Left ventricle myocardium inferior (tissue), 1 donor: ENCODE results near the gene ACACA. TPM values are rescaled to one million over a fixed set of nuclear protein-coding genes. Genes with fewer than 3 reads are reported as not detected.

Experiments used
- DNase-seq: peaks from one replicate; pipeline ENCODE4 v3.0.0-alpha.2; 2020
- H3K27ac ChIP-seq: fragments of 200-600 bp; replicated peaks from 2 replicates; pipeline ENCODE4 v1.8.0; 2021
- H3K27me3 ChIP-seq: fragments of 200-600 bp; 2 replicates; pipeline ENCODE4 v1.8.0; 2021; ENCODE audit warnings: low read depth
- H3K36me3 ChIP-seq: fragments of 200-600 bp; 2 replicates; pipeline ENCODE4 v1.8.0; 2021
- H3K4me1 ChIP-seq: fragments of 200-600 bp; 2 replicates; pipeline ENCODE4 v1.8.0; 2021
- H3K4me3 ChIP-seq: fragments of 200-600 bp; 2 replicates; pipeline ENCODE4 v1.8.0; 2021; ENCODE audit warnings: mild to moderate bottlenecking, moderate library complexity
- H3K9me3 ChIP-seq: fragments of 200-600 bp; replicated peaks from 2 replicates; pipeline ENCODE4 v1.8.0; 2021
- CTCF ChIP-seq: fragments of 200-600 bp; IDR thresholded peaks from 2 replicates; pipeline ENCODE4 v1.8.0; 2021; ENCODE audit warnings: antibody characterized with exemption, mild to moderate bottlenecking, borderline replicate concordance
- intact Hi-C: fragments of 100-400 bp; cut with micrococcal nuclease; formaldehyde crosslinking; loops from one replicate; pipeline ENCODE4 v1.11.0; 2022
- total RNA-seq: library from RNA; stranded (reverse); fragmentation: NEBNext Ultra II Directional; extraction: Animal tissue kit (Norgen Biotek cat#: 25700); gene quantifications from one replicate; pipeline ENCODE4 v1.2.1, GENCODE V29; 2021
- donor health status: DM: no; HTN: yes; CAD: no; lungs with severe emphysema.

The ACACA gene
- total RNA-seq, 1 donor from 2014 or later, result 16.2 TPM

DNA sequence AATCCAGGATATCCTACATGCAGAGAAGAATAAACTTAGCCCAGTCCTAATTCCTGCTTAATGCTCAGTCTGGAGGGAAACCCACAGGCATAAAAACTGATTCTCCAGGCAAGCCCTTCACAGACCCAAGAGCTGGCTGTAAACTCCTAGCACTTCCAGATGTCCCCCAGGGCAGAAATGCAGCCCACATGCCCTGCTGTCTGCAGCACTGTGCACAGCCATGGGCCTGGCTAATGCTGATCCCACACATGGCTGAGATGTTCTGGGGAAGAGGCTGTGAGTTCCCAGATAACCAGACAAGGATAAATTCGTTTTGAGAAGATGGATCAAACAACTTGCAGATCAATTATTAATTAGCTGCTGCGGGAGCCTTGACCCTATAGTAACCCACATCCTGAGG, 309.5 kb downstream of the ACACA start:
- H3K27ac ChIP-seq, result no peak overlapping the region
- no peaks in the 10 kb centered on the region for H3K4me1 ChIP-seq
- intact Hi-C loops, result no loop called here
- no peaks in the 10 kb centered on the region for H3K27me3 ChIP-seq
- no peak overlapping the region for H3K4me3 ChIP-seq
- DNase-seq, result no peak
- TF ChIP-seq CTCF, result no peak
- H3K9me3 ChIP-seq, result no peaks in the 10 kb centered on the region
- peaks cover 57% of the 10 kb centered on the region for H3K36me3 ChIP-seq

DNA sequence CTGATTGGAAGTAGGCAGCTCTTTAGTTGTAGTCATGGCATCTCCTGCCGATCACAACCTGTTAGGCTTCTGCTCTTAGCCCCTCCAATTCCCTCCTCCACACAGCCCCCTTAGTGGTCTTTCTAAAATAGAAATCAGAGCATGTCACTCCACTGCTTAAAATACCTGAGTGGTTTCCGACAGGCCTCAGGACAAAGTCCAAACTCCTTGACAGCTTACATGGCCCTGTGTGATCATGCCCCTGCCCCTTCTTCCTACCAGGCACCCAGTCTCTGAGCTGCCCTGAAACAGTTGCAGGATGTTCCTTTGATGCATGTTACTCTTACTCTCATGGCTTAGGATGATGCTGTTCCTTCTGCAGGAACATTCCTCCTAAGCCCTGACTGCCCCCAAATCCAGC, 310.6 kb downstream of the ACACA start:
- Histone ChIP-seq H3K4me3 (no peak overlapping the region), H3K27me3 (no peaks in the 10 kb centered on the region), H3K27ac (no peak overlapping the region), H3K4me1 (no peaks in the 10 kb centered on the region), H3K36me3 (peaks cover 51% of the 10 kb centered on the region), H3K9me3 (no peaks in the 10 kb centered on the region)
- intact Hi-C loops, result no loop called here
- TF ChIP-seq CTCF, result no peak
- DNase-seq, result no peak

GRCh38 chr17:37094391-37094790, 312.2 kb downstream of the ACACA start:
- Histone ChIP-seq H3K4me1 (no peaks in the 10 kb centered on the region), H3K4me3 (no peak overlapping the region), H3K27me3 (no peaks in the 10 kb centered on the region), H3K27ac (no peak overlapping the region), H3K9me3 (no peaks in the 10 kb centered on the region), H3K36me3 (peaks cover 47% of the 10 kb centered on the region)
- no peak for TF ChIP-seq CTCF
- DNase-seq, result no peak
- intact Hi-C loops, result no loop called here

DNA sequence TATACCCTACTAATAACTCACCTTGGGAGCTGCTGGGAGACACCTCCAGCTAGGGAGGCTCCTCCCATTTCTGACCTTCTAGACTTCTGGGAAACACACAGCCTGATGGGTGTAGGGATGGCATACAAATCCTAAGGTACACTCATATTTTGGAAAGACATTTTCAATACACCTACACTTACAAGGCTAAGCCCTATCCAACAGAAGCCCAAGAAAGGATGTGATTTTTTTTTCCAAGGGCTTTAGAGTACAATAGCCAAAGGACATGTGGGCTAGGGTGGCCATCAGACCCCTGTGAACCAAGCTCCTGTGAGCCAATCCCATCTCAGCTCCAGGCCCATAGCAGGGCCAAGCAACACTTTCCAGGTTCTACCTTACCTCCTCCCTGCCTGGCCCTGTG, 313.9 kb downstream of the ACACA start:
- H3K4me3 ChIP-seq, result no peak overlapping the region
- TF ChIP-seq CTCF, result no peak
- no peaks in the 10 kb centered on the region for H3K27me3 ChIP-seq
- peaks cover 58% of the 10 kb centered on the region for H3K36me3 ChIP-seq
- H3K9me3 ChIP-seq, result no peaks in the 10 kb centered on the region
- no peak for DNase-seq
- intact Hi-C loops, result no loop called here
- H3K27ac ChIP-seq, result no peak overlapping the region
- no peaks in the 10 kb centered on the region for H3K4me1 ChIP-seq

DNA sequence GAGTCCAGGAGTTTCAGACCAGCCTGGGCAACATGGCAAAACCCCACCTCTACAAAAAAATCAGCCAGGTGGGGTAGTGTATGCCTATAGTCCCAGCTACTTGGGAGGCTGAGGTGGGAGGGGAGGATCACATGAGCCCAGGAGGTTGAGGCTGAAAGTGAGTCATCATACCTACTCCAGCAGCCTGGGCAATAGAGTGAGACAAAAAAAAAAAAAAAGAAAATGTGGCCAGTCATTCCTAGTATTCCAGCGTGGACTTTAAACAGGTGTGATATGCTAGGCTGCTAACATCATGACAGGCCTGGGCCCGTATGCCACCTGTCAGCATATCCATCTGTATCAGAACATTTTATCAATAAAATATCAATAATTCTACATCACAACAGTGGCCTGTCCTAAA, 314.6 kb downstream of the ACACA start:
- no peak for TF ChIP-seq CTCF
- Histone ChIP-seq H3K27me3 (no peaks in the 10 kb centered on the region), H3K4me3 (no peak overlapping the region), H3K4me1 (no peaks in the 10 kb centered on the region), H3K9me3 (no peaks in the 10 kb centered on the region), H3K27ac (no peak overlapping the region), H3K36me3 (peaks cover 58% of the 10 kb centered on the region)
- no peak for DNase-seq
- intact Hi-C loops, result no loop called here

DNA sequence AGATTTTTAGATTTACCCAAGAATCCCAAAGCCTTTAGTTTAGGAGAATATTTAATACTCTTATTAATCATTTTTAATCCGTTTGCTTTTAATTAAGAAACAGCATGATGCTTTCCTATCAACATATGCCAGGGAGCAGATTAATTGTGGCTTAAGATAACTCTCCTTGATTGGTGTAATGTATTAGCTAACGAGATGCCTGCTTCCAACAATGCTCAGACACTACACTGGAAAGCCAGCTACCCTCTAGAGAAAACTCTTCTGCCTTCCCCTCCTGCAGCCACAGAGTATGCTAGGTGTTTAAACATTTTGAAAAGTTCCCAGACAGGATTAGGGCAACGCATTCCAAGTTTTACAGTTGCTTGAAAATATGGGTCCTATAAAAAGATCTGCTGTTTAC, 315.7 kb downstream of the ACACA start:
- TF ChIP-seq CTCF, result no peak
- no peak overlapping the region for H3K27ac ChIP-seq

More for the DNA sequence above, 315.7 kb downstream of the ACACA start:
- no peak for DNase-seq
- intact Hi-C loops, result no loop called here
- H3K36me3 ChIP-seq, result peaks cover 58% of the 10 kb centered on the region
- H3K4me1 ChIP-seq, result no peaks in the 10 kb centered on the region
- no peak overlapping the region for H3K4me3 ChIP-seq
- no peaks in the 10 kb centered on the region for H3K9me3 ChIP-seq
- no peaks in the 10 kb centered on the region for H3K27me3 ChIP-seq
